ENCODE data around the gene ZGPAT. TPM values are rescaled to one million over a fixed set of nuclear protein-coding genes. Genes with fewer than 3 reads are reported as not detected.

ZGPAT gene
- total RNA-seq, 2 donors from 2014 or later = 27.2 to 41.4 TPM

DNA sequence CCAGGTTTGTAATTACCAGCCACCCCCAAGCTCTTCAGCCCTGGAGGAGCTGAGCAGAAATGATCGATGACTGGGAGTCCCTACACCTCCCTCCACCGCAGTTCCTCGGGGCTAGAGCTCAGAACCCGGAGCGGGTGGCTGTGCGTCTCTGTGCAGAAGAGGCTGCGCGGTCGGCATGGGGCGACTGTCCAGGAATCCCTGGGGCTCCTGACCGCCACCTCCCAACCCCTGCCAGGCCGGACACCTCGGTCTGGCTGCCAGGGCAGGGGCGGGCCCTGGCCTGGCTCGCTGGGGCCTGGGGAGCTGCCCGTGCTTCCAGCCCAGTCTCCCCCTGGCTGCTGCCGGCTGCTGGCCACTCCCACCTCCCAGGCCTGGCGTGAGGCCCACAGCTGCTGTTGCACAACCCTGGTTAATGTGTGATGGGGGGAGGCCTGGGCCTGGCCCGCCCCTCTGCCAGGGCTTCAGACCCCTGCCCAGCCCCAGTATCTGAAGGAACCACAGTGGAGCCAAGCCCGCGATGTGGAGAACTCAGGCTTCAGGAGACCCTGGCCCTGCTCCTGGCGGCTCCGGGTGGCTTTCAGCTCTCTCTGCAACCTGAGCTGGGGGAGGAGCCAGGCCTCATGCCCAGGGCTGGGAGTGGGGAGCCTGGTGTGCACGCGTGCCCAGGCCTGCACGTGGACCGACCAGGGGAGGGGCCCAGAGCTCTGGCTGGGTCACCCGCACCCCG, 33.0 kb downstream of the ZGPAT start:
- H3K9ac ChIP-seq (ENCODE audit: low read depth in 2 of 2, low read length in 2 of 2) = peak overlapping the region; percentile 70 to 72
- peak overlapping the region; percentile 58 for H3K4me3 ChIP-seq
- peak overlapping the region; percentile 95 for H3K27ac ChIP-seq
- H3K4me1 ChIP-seq = peaks cover 32% of the 10 kb centered on the region
- H3K27me3 ChIP-seq = no peaks in the 10 kb centered on the region
- intact Hi-C loops (cut with DNase I) = no loop called here
- peak; percentile 95 for DNase-seq
- H3K9me3 ChIP-seq = no peaks in the 10 kb centered on the region
- TF ChIP-seq, protein P1, sequence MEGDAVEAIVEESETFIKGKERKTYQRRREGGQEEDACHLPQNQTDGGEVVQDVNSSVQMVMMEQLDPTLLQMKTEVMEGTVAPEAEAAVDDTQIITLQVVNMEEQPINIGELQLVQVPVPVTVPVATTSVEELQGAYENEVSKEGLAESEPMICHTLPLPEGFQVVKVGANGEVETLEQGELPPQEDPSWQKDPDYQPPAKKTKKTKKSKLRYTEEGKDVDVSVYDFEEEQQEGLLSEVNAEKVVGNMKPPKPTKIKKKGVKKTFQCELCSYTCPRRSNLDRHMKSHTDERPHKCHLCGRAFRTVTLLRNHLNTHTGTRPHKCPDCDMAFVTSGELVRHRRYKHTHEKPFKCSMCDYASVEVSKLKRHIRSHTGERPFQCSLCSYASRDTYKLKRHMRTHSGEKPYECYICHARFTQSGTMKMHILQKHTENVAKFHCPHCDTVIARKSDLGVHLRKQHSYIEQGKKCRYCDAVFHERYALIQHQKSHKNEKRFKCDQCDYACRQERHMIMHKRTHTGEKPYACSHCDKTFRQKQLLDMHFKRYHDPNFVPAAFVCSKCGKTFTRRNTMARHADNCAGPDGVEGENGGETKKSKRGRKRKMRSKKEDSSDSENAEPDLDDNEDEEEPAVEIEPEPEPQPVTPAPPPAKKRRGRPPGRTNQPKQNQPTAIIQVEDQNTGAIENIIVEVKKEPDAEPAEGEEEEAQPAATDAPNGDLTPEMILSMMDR (IDR thresholded peaks at IDR 0.05) = no peak
- no peaks in the 10 kb centered on the region for H3K36me3 ChIP-seq

DNA sequence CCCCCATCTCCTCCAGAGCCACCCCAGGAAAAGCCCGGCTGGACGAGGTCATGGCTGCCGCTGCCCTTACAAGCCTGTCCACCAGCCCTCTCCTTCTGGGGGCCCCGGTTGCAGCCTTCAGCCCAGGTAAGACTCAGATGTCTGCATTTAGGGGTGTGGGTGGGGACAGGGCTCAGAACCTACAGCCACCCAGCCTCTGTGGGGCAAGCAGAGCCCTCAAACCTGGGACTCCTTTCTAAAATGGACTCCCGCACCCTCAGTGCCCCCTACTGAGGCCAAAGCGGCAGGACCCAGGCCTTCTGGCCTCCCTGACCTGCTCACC, 33.5 kb downstream of the ZGPAT start:
- peak overlapping the region; percentile 95 for H3K27ac ChIP-seq
- H3K27me3 ChIP-seq = no peaks in the 10 kb centered on the region
- no peaks in the 10 kb centered on the region for H3K9me3 ChIP-seq
- peaks cover 32% of the 10 kb centered on the region for H3K4me1 ChIP-seq
- TF ChIP-seq, protein P1 (IDR thresholded peaks at IDR 0.05) = no peak
- DNase-seq = no peak
- intact Hi-C loops (cut with DNase I) = no loop called here
- H3K4me3 ChIP-seq = peak overlapping the region; percentile 58
- no peaks in the 10 kb centered on the region for H3K36me3 ChIP-seq
- peak overlapping the region; percentile 34 to 72 for H3K9ac ChIP-seq (ENCODE audit: low read depth in 2 of 2, low read length in 2 of 2)

DNA sequence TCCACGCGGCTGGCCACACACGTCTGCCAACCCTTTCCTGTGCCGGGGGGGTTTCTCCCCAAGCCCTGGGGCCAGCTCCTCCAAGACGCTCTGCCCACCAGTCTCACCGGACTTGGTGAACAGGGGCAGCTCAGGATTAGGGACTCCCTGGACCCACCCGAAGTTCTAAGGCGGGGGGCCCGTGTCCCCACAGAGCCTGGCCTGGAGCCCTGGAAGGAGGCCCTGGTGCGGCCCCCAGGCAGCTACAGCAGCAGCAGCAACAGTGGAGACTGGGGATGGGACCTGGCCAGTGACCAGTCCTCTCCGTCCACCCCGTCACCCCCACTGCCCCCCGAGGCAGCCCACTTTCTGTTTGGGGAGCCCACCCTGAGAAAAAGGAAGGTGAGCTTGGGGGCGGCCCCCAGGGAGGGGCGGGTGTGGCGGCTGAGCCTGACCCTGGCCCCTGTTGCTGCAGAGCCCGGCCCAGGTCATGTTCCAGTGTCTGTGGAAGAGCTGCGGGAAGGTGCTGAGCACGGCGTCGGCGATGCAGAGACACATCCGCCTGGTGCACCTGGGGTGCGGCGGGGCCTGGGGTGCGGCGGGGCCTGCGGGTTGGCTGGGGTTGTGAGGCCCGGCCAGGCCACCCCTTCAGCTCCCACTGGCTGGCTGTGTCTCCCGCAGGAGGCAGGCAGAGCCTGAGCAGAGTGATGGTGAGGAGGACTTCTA, 34.0 kb downstream of the ZGPAT start:
- TF ChIP-seq, protein P1 (IDR thresholded peaks at IDR 0.05) = no peak
- H3K36me3 ChIP-seq = no peaks in the 10 kb centered on the region
- H3K27me3 ChIP-seq = no peaks in the 10 kb centered on the region
- H3K9ac ChIP-seq (ENCODE audit: low read depth in 2 of 2, low read length in 2 of 2) = peak overlapping the region in 1 of 2 donors; percentile 34
- DNase-seq = no peak
- H3K27ac ChIP-seq = peak overlapping the region; percentile 95
- no peak overlapping the region for H3K4me3 ChIP-seq
- H3K4me1 ChIP-seq = peaks cover 32% of the 10 kb centered on the region
- no peaks in the 10 kb centered on the region for H3K9me3 ChIP-seq
- intact Hi-C loops (cut with DNase I) = no loop called here

- no peak overlapping the region for H3K9ac ChIP-seq (ENCODE audit: low read depth in 2 of 2, low read length in 2 of 2)
- no peaks in the 10 kb centered on the region for H3K36me3 ChIP-seq
- TF ChIP-seq, protein P1 (IDR thresholded peaks at IDR 0.05) = no peak
Observed at GRCh38 chr20:63742381-63743024, 34.7 kb downstream of the ZGPAT start.

DNA sequence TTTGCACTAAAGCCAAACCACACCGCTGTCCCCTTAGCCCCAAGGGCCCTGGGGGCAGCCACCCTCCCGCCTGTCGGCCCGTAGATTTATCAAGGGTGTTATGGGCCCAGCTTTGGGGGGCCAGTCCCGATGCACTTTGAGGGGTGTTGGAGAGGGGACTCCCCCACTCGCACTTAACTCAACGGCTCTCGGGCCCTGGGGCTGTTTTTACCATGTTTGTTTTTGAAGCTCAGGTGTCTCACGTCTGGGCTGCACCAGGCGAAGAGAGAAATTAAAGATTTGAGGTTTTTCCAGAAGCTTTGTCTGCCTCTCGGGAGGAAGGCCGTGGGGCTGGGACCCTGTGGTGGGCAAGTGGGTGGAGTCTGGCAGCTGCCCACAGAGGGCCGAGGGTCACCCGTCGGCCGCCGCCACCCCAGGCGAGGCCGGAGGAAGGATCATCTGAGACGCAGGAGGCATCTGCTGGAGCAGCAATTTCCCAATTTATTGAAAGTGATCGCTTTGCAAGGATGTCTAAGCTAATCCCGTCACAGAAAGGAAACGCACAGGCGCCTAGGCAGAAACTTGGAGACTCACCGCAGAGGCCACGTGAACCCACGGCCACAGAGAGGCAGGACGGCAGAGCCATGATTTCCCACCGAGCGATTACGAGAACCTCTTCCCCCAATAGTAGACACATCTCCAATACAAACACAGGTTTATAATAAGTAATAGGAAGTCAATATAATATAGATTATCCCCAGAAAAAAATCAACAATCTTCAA, 35.6 kb downstream of the ZGPAT start:
- Histone ChIP-seq H3K9me3 (no peaks in the 10 kb centered on the region), H3K9ac (ENCODE audit: low read depth in 2 of 2, low read length in 2 of 2) (no peak overlapping the region), H3K4me3 (no peak overlapping the region), H3K36me3 (no peaks in the 10 kb centered on the region), H3K27me3 (no peaks in the 10 kb centered on the region), H3K4me1 (peaks cover 16% of the 10 kb centered on the region), H3K27ac (no peak overlapping the region)
- intact Hi-C loops (cut with DNase I) = no loop called here
- TF ChIP-seq, protein P1 (IDR thresholded peaks at IDR 0.05) = no peak
- no peak for DNase-seq

More at GRCh38 chr20:63742381-63743024, 34.7 kb downstream of the ZGPAT start:
- Histone ChIP-seq H3K27me3 (no peaks in the 10 kb centered on the region), H3K4me3 (no peak overlapping the region), H3K27ac (no peak overlapping the region), H3K9me3 (no peaks in the 10 kb centered on the region), H3K4me1 (peaks cover 25% of the 10 kb centered on the region)
- DNase-seq = peak; percentile 17
- intact Hi-C loops (cut with DNase I) = no loop called here
